RPMI8226 (cell line): ENCODE data around the gene MAGEA4.

Experiments used
- DNase-seq: peaks from one replicate; pipeline ENCODE4 v3.0.0-alpha.2; 2015

Gene MAGEA4

DNA sequence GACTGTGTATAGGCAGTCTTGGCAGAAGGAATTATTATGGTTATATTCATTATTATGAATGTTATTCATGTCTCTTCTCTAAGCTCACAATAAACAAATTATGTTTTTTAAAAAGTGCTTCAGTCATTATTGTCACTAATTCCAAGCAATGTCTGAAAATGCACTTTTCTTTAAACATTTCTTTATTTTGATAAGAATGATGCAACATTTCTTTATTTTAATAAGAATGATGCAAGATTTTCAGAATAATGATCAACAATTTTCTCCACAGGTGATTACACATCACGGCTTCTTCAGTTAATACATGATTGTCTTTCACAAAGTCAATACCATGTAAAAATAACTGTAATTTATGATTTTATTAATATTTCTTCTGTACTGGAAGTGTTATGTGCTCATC, 22.7 kb downstream of the MAGEA4 start:
- no peak for DNase-seq

DNA sequence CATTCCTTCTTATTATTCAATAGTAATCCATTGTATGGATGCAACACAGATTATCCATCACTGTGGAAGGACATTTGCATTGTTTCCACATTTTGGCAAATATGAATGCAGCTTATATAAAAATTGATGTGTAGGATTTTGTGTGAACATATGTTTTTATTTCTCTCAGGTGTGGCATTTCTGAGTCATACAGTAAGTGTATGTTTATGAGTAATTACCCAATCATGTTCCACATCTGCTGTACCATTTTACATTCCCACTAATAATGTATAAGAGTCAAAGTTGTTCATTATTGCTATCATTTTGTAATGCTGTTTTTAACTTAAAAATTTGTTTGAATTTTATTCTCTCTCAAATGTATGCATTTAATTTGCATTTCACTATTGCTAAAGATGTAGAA, 25.5 kb downstream of the MAGEA4 start:
- no peak for DNase-seq

DNA sequence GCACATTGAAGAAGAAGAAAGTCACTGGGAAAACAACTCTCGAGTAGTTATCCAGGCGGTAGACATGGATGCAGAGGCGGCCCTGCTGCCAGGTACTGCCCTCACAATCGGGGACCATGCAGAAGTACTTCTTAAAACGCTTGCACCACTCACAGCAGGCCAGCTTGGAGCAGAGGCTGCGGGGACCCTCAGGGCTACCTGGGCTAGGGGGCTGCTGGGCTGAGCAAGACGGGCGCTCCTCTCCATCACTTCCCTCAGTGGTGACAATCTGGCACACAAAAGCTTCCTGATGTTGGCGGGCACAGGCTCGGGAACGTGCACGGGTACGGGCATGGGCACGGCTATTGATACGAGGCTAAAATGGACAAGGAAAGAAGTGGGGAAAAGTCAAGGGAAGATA, 42.0 kb downstream of the MAGEA4 start:
- no peak for DNase-seq

DNA sequence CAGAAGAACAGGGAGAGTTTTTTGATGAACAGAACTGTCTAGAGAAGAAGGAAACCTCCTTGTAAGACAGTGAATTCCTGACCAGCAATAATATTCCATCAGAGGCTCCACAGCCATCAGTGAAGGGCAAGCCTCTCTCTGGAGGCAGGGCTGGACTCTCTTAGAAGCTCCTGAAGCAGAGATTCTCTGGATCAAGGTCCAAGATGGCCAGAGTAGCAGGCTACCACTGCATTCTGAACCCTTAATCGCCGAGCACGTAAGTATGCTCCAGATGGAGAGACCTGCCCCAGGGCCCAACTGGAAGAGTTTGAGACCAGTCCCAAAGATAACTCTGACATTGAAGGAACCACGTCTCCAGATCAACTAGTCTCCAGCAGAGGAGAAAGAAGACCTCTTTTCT, 45.4 kb downstream of the MAGEA4 start:
- DNase-seq = no peak

DNA sequence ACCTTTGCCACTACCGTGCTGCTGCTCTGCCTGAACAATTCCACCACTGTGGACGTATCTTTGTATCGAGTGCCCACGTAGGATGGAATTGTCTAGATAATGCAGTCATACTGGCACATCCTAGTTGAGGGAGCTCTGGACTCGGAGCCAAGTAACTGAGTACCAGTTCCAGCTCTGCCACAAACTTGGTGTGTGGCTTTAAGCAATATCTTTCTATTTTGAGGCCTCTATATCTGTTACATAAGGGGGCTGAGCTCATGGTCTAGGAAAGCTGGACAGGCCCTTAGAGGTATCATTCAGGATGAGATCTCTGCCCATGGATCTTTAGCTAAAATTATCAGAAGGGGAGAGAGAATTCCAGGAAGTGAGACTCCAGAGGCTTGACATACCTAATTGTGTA, 49.3 kb downstream of the MAGEA4 start:
- no peak for DNase-seq

DNA sequence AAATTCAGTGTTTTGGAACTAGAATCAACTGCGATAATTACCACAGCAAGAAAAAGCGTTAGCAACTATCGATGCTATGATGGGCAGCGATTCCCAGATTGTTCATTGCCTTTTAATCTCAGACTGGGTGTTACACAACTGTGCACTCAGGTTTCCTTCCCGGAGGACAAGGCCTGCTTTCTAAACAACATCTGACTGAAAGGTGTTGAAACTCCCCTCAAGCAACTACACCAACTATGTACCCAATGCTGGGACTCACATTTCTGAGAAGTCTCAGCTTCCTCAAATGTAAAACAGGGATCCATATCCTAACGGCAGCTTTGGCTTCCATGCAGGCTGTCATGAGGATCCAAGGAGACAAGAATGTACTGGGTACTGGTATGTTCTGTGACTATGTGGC, 53.5 kb downstream of the MAGEA4 start:
- DNase-seq = no peak

DNA sequence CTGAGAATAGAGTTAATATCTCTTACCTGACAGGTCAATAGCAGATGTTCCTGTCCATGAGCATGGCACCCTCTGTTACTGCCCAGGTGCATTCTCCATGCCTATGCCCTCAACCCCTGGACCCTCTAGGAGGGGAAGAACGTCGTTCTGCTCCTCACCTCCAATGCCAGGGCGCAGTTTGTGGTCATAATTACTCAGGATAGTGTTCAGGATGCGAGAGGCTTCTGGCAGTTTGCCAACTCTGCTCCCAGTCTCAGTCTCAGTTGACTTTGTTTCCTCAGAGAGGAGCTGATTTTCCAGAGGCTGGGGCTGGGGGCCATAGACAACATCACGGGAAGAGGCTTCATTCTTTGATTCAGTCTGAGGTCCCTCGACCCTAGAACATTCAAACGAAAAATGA, 57.3 kb downstream of the MAGEA4 start:
- no peak for DNase-seq

DNA sequence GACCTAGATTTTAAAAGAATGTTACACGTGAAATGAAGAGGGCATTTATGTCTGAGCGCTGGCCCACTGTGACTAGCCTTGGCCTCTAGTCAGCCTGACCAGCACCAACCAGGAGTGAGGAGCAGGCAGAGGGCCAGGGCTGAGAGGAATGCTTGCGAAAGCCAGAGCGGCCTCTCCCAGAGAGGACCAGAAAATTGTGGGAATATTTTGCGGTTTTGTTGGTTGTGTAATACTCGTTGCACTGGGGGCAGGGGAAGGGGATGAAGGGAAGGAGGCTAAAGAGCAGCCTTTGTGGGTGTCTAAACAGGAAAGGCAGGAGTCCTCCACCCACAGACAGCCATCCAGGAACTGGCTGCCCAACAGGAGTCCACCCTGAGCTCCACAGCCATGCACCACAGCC, 58.0 kb downstream of the MAGEA4 start:
- DNase-seq = no peak

DNA sequence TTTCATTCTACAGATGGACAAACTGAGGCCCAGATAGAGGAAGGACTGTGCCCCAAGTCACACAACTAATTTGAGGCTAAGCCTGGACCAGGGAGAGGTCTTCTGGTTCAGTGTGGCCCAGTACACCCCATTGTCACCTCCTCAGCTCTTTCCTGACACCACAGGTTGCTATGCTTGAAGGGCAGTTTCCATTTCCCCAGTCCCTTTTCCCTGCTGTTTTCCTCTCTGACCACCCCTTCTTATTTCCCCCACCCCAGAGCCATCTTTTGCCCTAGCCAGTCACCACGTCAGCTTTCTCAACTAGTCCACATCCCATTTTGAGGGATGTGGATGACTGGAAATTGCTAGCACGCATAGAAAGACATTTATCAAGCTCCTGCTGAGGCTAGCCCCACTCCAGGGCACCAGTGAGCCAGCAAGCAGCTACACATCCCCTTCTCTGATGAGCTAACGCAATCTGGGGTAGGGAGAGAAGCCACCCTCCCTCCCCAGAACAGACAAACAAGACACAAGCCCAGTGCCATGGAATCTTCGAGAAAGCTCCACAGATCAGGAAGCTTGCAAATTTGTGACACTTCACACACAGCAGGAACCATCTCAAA, 60.5 kb downstream of the MAGEA4 start:
- DNase-seq = no peak

DNA sequence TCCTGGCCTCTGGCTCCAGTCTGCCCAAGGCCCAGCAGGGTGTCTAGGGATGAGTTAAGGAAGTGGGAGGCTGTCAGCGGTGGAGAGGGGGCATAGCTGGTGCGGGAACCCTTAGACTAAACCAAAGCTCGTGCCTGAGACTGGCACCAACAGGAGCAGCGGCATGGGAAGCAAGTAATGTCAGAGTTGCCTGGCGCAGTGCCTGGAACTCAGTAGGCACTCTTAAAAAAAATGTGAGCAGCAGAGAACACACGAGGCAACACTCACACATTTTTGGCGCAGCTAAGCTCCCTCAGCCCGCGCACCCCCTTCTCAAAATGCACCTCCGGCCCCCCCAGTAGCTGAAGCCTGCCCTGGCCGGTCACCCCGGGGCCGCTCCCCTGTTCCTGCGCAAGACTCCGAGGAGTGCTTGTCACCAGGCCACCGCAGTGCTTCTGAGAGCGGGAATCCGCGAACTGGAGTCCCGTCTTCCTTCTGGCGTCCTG, 61.2 kb downstream of the MAGEA4 start:
- no peak for DNase-seq
